ENCODE results near the gene NHP2. TPM values are rescaled to one million over a fixed set of nuclear protein-coding genes. Genes with fewer than 3 reads are reported as not detected.

Gene NHP2
- total RNA-seq, 1 donor from 2014 or later: 128 TPM

Other genes with a start within 250 kb of the NHP2 start
- not detected for gene PROP1, start 157.6 kb downstream of the NHP2 start, total RNA-seq (ENCODE audit: unreplicated experiment)
- 2.2 TPM for gene N4BP3, start 40.4 kb downstream of the NHP2 start, total RNA-seq (ENCODE audit: unreplicated experiment)
- gene RMND5B, start 22.9 kb downstream of the NHP2 start, total RNA-seq (ENCODE audit: unreplicated experiment): 51.3 TPM
- not detected for gene GMCL2, start 33.5 kb upstream of the NHP2 start, total RNA-seq (ENCODE audit: unreplicated experiment)
- 281 TPM for gene HNRNPAB, start 50.6 kb upstream of the NHP2 start, total RNA-seq (ENCODE audit: unreplicated experiment)
- 89.7 TPM for gene PHYKPL, start 78.9 kb upstream of the NHP2 start, total RNA-seq (ENCODE audit: unreplicated experiment)

Data from glutamatergic neuron (in vitro differentiated cells).